HUES48 (cell line): ENCODE data around the gene ARMH1.

Experiments
- H3K27ac ChIP-seq: one replicate; pipeline ENCODE4 v1.7.0; 2013; ENCODE audit warnings: low read depth, low read length, inconsistent platforms
- H3K27me3 ChIP-seq: 2 replicates; pipeline ENCODE4 v1.6.1; 2013; ENCODE audit warnings: mild to moderate bottlenecking, low read length; ENCODE audit not compliant: control insufficient read depth, insufficient read depth
- H3K36me3 ChIP-seq: 2 replicates; pipeline ENCODE4 v1.6.1; 2013; ENCODE audit warnings: low read length; ENCODE audit not compliant: control insufficient read depth, insufficient read depth
- H3K4me1 ChIP-seq: 2 replicates; pipeline ENCODE4 v1.6.1; 2013; ENCODE audit warnings: mild to moderate bottlenecking, low read length; ENCODE audit not compliant: control insufficient read depth, insufficient read depth
- H3K4me3 ChIP-seq: 2 replicates; pipeline ENCODE4 v1.5.1; 2013; ENCODE audit warnings: mild to moderate bottlenecking, low read depth, low read length
- H3K9ac ChIP-seq: 2 replicates; pipeline ENCODE4 v1.6.1; 2013; ENCODE audit warnings: mild to moderate bottlenecking, low read depth, low read length, moderate library complexity
- H3K9me3 ChIP-seq: 2 replicates; pipeline ENCODE4 v1.6.1; 2013; ENCODE audit warnings: low read length; ENCODE audit not compliant: control insufficient read depth, insufficient read depth

Gene ARMH1

GRCh38 chr1:44636688-44637598, 37.6 kb upstream of the ARMH1 start:
- Histone ChIP-seq H3K27ac (no peak overlapping the region), H3K36me3 (peaks cover 89% of the 10 kb centered on the region), H3K9ac (no peak overlapping the region), H3K9me3 (no peaks in the 10 kb centered on the region), H3K4me1 (peaks cover 4% of the 10 kb centered on the region), H3K4me3 (no peak overlapping the region), H3K27me3 (no peaks in the 10 kb centered on the region)

GRCh38 chr1:44637702-44638411, 36.7 kb upstream of the ARMH1 start:
- Histone ChIP-seq H3K4me3 (no peak overlapping the region), H3K36me3 (peaks cover 98% of the 10 kb centered on the region), H3K9ac (no peak overlapping the region), H3K27ac (no peak overlapping the region), H3K4me1 (peaks cover 2% of the 10 kb centered on the region), H3K27me3 (no peaks in the 10 kb centered on the region), H3K9me3 (no peaks in the 10 kb centered on the region)

- Histone ChIP-seq H3K9me3 (no peaks in the 10 kb centered on the region), H3K9ac (no peak overlapping the region), H3K36me3 (peaks cover 98% of the 10 kb centered on the region), H3K4me1 (no peaks in the 10 kb centered on the region), H3K27me3 (no peaks in the 10 kb centered on the region), H3K4me3 (no peak overlapping the region), H3K27ac (no peak overlapping the region)
These were observed 34.2 kb upstream of the ARMH1 start for GRCh38 chr1:44640200-44640853.

GRCh38 chr1:44641126-44642102, 33.1 kb upstream of the ARMH1 start:
- peaks cover 97% of the 10 kb centered on the region for H3K36me3 ChIP-seq
- H3K9ac ChIP-seq: no peak overlapping the region
- no peaks in the 10 kb centered on the region for H3K27me3 ChIP-seq
- no peak overlapping the region for H3K27ac ChIP-seq
- no peaks in the 10 kb centered on the region for H3K4me1 ChIP-seq
- no peaks in the 10 kb centered on the region for H3K9me3 ChIP-seq
- no peak overlapping the region for H3K4me3 ChIP-seq

GRCh38 chr1:44642255-44642654, 32.3 kb upstream of the ARMH1 start:
- Histone ChIP-seq H3K27me3 (no peaks in the 10 kb centered on the region), H3K4me3 (no peak overlapping the region), H3K9ac (no peak overlapping the region), H3K36me3 (peaks cover 96% of the 10 kb centered on the region), H3K9me3 (no peaks in the 10 kb centered on the region), H3K27ac (no peak overlapping the region), H3K4me1 (no peaks in the 10 kb centered on the region)

GRCh38 chr1:44642925-44643324, 31.6 kb upstream of the ARMH1 start:
- no peaks in the 10 kb centered on the region for H3K27me3 ChIP-seq
- H3K4me1 ChIP-seq: no peaks in the 10 kb centered on the region
- H3K4me3 ChIP-seq: no peak overlapping the region
- no peak overlapping the region for H3K9ac ChIP-seq
- H3K36me3 ChIP-seq: peaks cover 96% of the 10 kb centered on the region
- no peaks in the 10 kb centered on the region for H3K9me3 ChIP-seq
- H3K27ac ChIP-seq: no peak overlapping the region

GRCh38 chr1:44643721-44644334, 30.7 kb upstream of the ARMH1 start:
- Histone ChIP-seq H3K9ac (no peak overlapping the region), H3K27me3 (no peaks in the 10 kb centered on the region), H3K4me1 (no peaks in the 10 kb centered on the region), H3K36me3 (peaks cover 96% of the 10 kb centered on the region), H3K4me3 (no peak overlapping the region), H3K27ac (no peak overlapping the region), H3K9me3 (no peaks in the 10 kb centered on the region)

- H3K9me3 ChIP-seq: no peaks in the 10 kb centered on the region
- no peaks in the 10 kb centered on the region for H3K27me3 ChIP-seq
- no peak overlapping the region for H3K27ac ChIP-seq
- no peak overlapping the region for H3K9ac ChIP-seq
- no peak overlapping the region for H3K4me3 ChIP-seq
- peaks cover 2% of the 10 kb centered on the region; the same call in 1 of the 2 replicates for H3K4me1 ChIP-seq
- peaks cover 97% of the 10 kb centered on the region for H3K36me3 ChIP-seq
These were observed 29.7 kb upstream of the ARMH1 start for GRCh38 chr1:44644806-44645205.

GRCh38 chr1:44645476-44646244, 28.9 kb upstream of the ARMH1 start:
- H3K27ac ChIP-seq: no peak overlapping the region
- no peak overlapping the region for H3K9ac ChIP-seq

More at GRCh38 chr1:44645476-44646244, 28.9 kb upstream of the ARMH1 start:
- H3K4me1 ChIP-seq: peaks cover 5% of the 10 kb centered on the region; the same call in 1 of the 2 replicates
- H3K4me3 ChIP-seq: no peak overlapping the region
- peaks cover 98% of the 10 kb centered on the region for H3K36me3 ChIP-seq
- H3K9me3 ChIP-seq: no peaks in the 10 kb centered on the region
- no peaks in the 10 kb centered on the region for H3K27me3 ChIP-seq
